A549 treated with DMSO at 1 μM for 4 hours (cell line): ENCODE measurements around the gene CLEC3B. TPM values are rescaled to one million over a fixed set of nuclear protein-coding genes. Genes with fewer than 3 reads are reported as not detected.

Experiments
- total RNA-seq: library from RNA; stranded (reverse); fragments of 200-300 nt; extraction: Qiagen RNA extraction; gene quantifications from 5 replicates; pipeline ENCODE4 v1.2.3, GENCODE V29; 2022; ENCODE audit warnings: low read depth

The CLEC3B gene, protein sequence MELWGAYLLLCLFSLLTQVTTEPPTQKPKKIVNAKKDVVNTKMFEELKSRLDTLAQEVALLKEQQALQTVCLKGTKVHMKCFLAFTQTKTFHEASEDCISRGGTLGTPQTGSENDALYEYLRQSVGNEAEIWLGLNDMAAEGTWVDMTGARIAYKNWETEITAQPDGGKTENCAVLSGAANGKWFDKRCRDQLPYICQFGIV
- 0.10 TPM in 1 of 5 replicates, not detected in the others for total RNA-seq

DNA sequence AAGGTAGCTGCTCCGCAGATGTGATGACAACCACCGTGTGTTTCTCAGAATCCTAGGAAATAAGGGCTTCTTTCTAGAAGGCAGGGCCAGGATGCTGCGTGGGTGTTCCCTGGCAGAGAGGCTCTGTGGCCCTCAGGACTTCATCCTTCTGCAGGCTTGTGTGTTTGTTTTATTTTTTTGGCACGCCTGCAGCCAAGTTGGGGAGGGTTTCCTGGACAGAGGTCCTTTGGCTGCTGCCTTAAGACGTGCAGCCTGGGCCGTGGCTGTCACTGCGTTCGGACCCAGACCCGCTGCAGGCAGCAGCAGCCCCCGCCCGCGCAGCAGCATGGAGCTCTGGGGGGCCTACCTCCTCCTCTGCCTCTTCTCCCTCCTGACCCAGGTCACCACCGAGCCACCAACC is at the start of gene CLEC3B:
Gene CLEC3B (plus strand): TSS at position 266 of the 400 bp plus-strand sequence. CDS start 60 bp downstream, at position 326.

Other genes with a start within 250 kb of the CLEC3B start
- gene TMEM42, start 164.4 kb upstream of the CLEC3B start, total RNA-seq, result 7.3 to 10.1 TPM (median 9.7 TPM) in 5 replicates
- gene TGM4, start 151.7 kb upstream of the CLEC3B start, total RNA-seq, result 0.05 to 0.09 TPM (median 0.07 TPM) in 3 of 5 replicates, not detected in the others
- gene ZDHHC3, start 50.1 kb upstream of the CLEC3B start, total RNA-seq, result 34.0 to 39.4 TPM (median 38.1 TPM) in 5 replicates
- 39.4 to 50.6 TPM (median 45.6 TPM) in 5 replicates for gene EXOSC7, start 50.1 kb upstream of the CLEC3B start, total RNA-seq
- gene CDCP1, start 120.1 kb downstream of the CLEC3B start, total RNA-seq, result 15.3 to 20.0 TPM (median 17.6 TPM) in 5 replicates
- gene TMEM158, start 200.0 kb downstream of the CLEC3B start, total RNA-seq, result 15.8 to 30.6 TPM (median 22.0 TPM) in 5 replicates